SHP77 (cell line): ENCODE results near the gene PCSK9.
"Not testable (repeated sequence)": the region's sequence is repeated elsewhere in the genome, so short reads cannot be mapped to it uniquely, and the experiment has no call there.

Source experiments
- DNase-seq, 2 experiments: peaks; one replicate each; lab custom pipeline; 2025; lab: John Stamatoyannopoulos, UW

PCSK9 gene

GRCh38 chr1:55010194-55010886 is 29.0 kb upstream of the PCSK9 start:
- no peak for DNase-seq

- no peak for DNase-seq
These were observed 28.5 kb upstream of the PCSK9 start for GRCh38 chr1:55010887-55011217.

- peak; percentile 46 to 66 for DNase-seq
These were observed 26.7 kb upstream of the PCSK9 start for GRCh38 chr1:55012661-55013060.

- no peak for DNase-seq
These were observed 24.2 kb upstream of the PCSK9 start for GRCh38 chr1:55015123-55015522.

GRCh38 chr1:55015731-55016620 is 23.4 kb upstream of the PCSK9 start:
- no peak for DNase-seq

- DNase-seq = peak in 1 of 2 experiments; percentile 18
These were observed 21.0 kb upstream of the PCSK9 start for GRCh38 chr1:55018395-55018794.

- peak; percentile 95 to 96 for DNase-seq
These were observed 17.3 kb upstream of the PCSK9 start for GRCh38 chr1:55021942-55022546.

GRCh38 chr1:55024163-55024562 is 15.2 kb upstream of the PCSK9 start:
- DNase-seq = not testable (repeated sequence)

GRCh38 chr1:55026682-55027081 is 12.7 kb upstream of the PCSK9 start:
- DNase-seq = not testable (repeated sequence)

GRCh38 chr1:55031098-55031497 is 8.2 kb upstream of the PCSK9 start:
- DNase-seq = not testable (repeated sequence)

GRCh38 chr1:55033265-55033614 is 6.1 kb upstream of the PCSK9 start:
- DNase-seq = no peak

- DNase-seq = no peak
These were observed 4.7 kb upstream of the PCSK9 start for GRCh38 chr1:55034476-55035133.

- no peak for DNase-seq
These were observed 3.4 kb upstream of the PCSK9 start for GRCh38 chr1:55035904-55036303.

GRCh38 chr1:55037733-55038551 is 1.4 kb upstream of the PCSK9 start:
- DNase-seq = no peak

GRCh38 chr1:55038552-55038838 is 853 bp upstream of the PCSK9 start:
- DNase-seq = no peak

GRCh38 chr1:55038974-55039341 is 390 bp upstream of the PCSK9 start:
- DNase-seq = no peak

- no peak for DNase-seq
These were observed 960 bp downstream of the PCSK9 start for GRCh38 chr1:55040083-55040932.

GRCh38 chr1:55040933-55041494 is 1.7 kb downstream of the PCSK9 start:
- DNase-seq = no peak

- no peak for DNase-seq
These were observed 2.3 kb downstream of the PCSK9 start for GRCh38 chr1:55041613-55042012.

- DNase-seq = no peak
These were observed 3.7 kb downstream of the PCSK9 start for GRCh38 chr1:55043011-55043410.

GRCh38 chr1:55043726-55044125 is 4.4 kb downstream of the PCSK9 start:
- no peak for DNase-seq
